NCI-H524 treated with DMSO at 0.1 percent for 48 hours (cell line): ENCODE results near the gene PLEKHJ1.
"Not testable (repeated sequence)": the region's sequence is repeated elsewhere in the genome, so short reads cannot be mapped to it uniquely, and the experiment has no call there.

Experiments
- DNase-seq: peaks from one replicate; lab custom pipeline; 2025; lab: John Stamatoyannopoulos, UW

Gene PLEKHJ1

GRCh38 chr19:2219726-2220125, 16.4 kb downstream of the PLEKHJ1 start:
- DNase-seq: no peak

GRCh38 chr19:2217591-2217990, 18.5 kb downstream of the PLEKHJ1 start:
- no peak for DNase-seq

GRCh38 chr19:2216361-2217225, 19.5 kb downstream of the PLEKHJ1 start:
- no peak for DNase-seq

GRCh38 chr19:2215281-2215751, 20.8 kb downstream of the PLEKHJ1 start:
- DNase-seq: no peak

- DNase-seq: no peak
These were observed 21.9 kb downstream of the PLEKHJ1 start for GRCh38 chr19:2214251-2214650.

- DNase-seq: no peak
These were observed 22.3 kb downstream of the PLEKHJ1 start for GRCh38 chr19:2213799-2214198.

- no peak for DNase-seq
These were observed 23.0 kb downstream of the PLEKHJ1 start for GRCh38 chr19:2212861-2213711.

- DNase-seq: no peak
These were observed 25.0 kb downstream of the PLEKHJ1 start for GRCh38 chr19:2210987-2211740.

- no peak for DNase-seq
These were observed 25.9 kb downstream of the PLEKHJ1 start for GRCh38 chr19:2210206-2210605.

- no peak for DNase-seq
These were observed 26.7 kb downstream of the PLEKHJ1 start for GRCh38 chr19:2209408-2209807.

- no peak for DNase-seq
These were observed 27.2 kb downstream of the PLEKHJ1 start for GRCh38 chr19:2208975-2209374.

- no peak for DNase-seq
These were observed 27.9 kb downstream of the PLEKHJ1 start for GRCh38 chr19:2207991-2208860.

GRCh38 chr19:2207008-2207407, 29.1 kb downstream of the PLEKHJ1 start:
- no peak for DNase-seq

GRCh38 chr19:2202366-2202765, 33.8 kb downstream of the PLEKHJ1 start:
- DNase-seq: no peak

- DNase-seq: no peak
These were observed 34.5 kb downstream of the PLEKHJ1 start for GRCh38 chr19:2201473-2202148.

- not testable (repeated sequence) for DNase-seq
These were observed 35.4 kb downstream of the PLEKHJ1 start for GRCh38 chr19:2200624-2201294.

GRCh38 chr19:2199861-2200623, 36.1 kb downstream of the PLEKHJ1 start:
- no peak for DNase-seq

- no peak for DNase-seq
These were observed 36.9 kb downstream of the PLEKHJ1 start for GRCh38 chr19:2199215-2199614.

GRCh38 chr19:2198317-2198716, 37.8 kb downstream of the PLEKHJ1 start:
- DNase-seq: no peak
